Measurements from ENCODE around the gene PLCB1.

DNA sequence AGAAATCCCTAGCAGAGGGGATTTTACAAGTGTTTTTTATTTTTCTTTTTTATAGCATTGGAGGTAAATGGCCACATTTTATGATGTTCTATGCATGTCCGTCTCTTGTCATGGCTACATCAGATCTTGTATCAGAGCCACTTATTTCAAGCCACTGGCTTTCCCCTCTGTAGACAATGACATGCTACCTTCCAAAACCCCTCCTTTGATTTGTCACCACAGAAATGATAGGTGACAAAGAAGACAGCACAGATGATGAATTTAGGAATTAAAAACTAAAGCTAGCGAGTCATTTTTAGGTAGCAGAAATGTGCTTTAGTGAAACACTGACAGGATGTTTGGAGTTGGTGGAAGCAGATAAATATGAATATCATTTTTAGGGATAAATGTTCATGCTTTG, 20.8 kb downstream of the PLCB1 start:
- TF ChIP-seq SRF (IDR thresholded peaks at IDR 0.05; ENCODE audit: low read depth in 2 of 2, low read length in 2 of 2) = no peak
- TF ChIP-seq, protein P1, sequence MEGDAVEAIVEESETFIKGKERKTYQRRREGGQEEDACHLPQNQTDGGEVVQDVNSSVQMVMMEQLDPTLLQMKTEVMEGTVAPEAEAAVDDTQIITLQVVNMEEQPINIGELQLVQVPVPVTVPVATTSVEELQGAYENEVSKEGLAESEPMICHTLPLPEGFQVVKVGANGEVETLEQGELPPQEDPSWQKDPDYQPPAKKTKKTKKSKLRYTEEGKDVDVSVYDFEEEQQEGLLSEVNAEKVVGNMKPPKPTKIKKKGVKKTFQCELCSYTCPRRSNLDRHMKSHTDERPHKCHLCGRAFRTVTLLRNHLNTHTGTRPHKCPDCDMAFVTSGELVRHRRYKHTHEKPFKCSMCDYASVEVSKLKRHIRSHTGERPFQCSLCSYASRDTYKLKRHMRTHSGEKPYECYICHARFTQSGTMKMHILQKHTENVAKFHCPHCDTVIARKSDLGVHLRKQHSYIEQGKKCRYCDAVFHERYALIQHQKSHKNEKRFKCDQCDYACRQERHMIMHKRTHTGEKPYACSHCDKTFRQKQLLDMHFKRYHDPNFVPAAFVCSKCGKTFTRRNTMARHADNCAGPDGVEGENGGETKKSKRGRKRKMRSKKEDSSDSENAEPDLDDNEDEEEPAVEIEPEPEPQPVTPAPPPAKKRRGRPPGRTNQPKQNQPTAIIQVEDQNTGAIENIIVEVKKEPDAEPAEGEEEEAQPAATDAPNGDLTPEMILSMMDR (IDR thresholded peaks at IDR 0.05 in 2 of 3, conservative IDR thresholded peaks at IDR 0.05 in 1 of 3; ENCODE audit: control insufficient read depth in 2 of 3, extremely low read depth in 1 of 3, insufficient read depth in 1 of 3, low read depth in 3 of 3, low read length in 3 of 3) = no peak
- TF ChIP-seq POLR2AphosphoS5 (IDR thresholded peaks at IDR 0.05; ENCODE audit: low read length) = no peak
- TF ChIP-seq, protein P2, sequence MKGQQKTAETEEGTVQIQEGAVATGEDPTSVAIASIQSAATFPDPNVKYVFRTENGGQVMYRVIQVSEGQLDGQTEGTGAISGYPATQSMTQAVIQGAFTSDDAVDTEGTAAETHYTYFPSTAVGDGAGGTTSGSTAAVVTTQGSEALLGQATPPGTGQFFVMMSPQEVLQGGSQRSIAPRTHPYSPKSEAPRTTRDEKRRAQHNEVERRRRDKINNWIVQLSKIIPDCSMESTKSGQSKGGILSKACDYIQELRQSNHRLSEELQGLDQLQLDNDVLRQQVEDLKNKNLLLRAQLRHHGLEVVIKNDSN (IDR thresholded peaks at IDR 0.05; ENCODE audit: borderline replicate concordance, extremely low read length, insufficient read depth, low read depth, low read length) = no peak
- no peak for TF ChIP-seq TAF1 (IDR thresholded peaks at IDR 0.05; ENCODE audit: borderline replicate concordance, low read depth, low read length)
- no peak for TF ChIP-seq TCF12 (IDR thresholded peaks at IDR 0.05; ENCODE audit: low read depth, low read length)
